HG03025 (cell line): Measurements from ENCODE around the gene WDR48.

ENCODE experiments used
- ATAC-seq: cut with Tn5 transposase; IDR thresholded peaks from one replicate; pipeline ENCODE4 v1.9.1; 2021; ENCODE audit warnings: mild to moderate bottlenecking, moderate library complexity; ENCODE audit not compliant: unreplicated experiment, low FRiP score

Gene WDR48

GRCh38 chr3:39099738-39100499 lies 48.1 kb downstream of the WDR48 start:
- no peak for ATAC-seq

GRCh38 chr3:39100500-39100886 lies 48.7 kb downstream of the WDR48 start:
- ATAC-seq, result no peak

DNA sequence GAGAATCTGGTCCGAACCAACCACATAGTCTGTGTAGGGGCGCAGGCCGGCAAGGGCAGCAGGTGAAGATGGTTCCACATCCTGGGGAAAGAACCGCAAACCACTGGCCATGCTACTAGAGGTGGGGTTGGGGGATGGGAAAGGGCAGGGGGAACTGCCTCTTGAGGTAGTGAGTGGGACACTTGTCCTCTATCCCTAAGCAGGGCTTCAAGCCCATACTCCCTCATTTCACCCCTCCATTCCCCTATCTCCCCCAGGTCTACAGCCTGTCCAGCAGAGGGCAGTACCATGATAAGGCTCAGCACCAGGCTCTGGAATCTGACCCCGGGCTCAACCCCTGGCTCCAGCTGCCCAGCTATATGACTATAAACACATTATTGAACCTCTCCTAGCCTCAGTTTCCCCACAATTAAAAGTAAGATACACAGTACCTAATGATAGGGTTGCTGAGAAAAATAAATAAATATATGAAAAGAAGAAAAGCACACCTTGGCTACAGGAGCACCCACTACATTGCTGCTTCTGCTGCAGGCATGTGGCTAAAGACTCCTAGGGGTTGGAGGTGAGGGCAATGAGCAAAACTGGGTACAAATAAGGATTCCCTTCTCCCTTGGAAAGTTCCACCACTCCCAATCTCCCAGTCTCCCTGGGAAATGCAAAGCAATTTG lies 49.3 kb downstream of the WDR48 start:
- ATAC-seq, result no peak

- no peak for ATAC-seq
These were observed 50.9 kb downstream of the WDR48 start for GRCh38 chr3:39102504-39103323.

GRCh38 chr3:39103324-39103693 lies 51.5 kb downstream of the WDR48 start:
- no peak for ATAC-seq

DNA sequence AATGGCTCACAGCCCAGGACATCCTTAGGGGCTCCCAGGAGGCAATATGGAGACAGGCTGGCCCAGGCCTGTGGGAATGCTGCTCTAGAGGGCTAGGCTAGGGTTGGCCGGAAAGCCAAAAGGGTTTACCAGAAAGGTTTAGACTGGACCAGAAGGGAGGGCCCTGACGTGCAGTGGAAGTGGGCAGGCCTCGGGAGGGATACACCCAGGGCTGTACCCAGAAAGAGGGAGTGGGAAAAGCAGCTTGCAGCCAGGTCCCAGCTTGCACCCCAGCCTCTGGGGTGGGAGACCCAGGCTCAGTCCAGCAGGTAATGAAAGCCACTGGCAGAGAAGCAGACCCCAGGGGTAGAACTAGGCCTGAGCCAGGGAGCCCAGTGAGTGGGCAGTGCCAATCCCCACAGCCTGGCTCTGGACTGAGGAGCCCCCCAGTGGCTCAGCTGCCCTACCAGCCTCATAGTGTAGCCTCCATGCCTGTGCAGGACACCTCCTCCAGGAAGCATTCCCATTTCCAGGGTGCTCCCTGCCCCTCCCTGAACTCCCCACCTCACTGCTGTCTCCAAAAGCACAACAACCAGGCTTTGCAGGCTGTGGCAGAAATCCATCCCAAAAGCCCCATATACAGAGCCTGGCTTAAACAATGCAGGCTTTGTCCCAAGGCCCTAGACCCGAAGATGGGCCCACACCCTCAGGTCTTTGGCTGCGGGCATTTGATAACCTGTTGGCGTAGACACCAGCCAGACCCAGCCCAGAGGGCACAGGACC lies 52.2 kb downstream of the WDR48 start:
- no peak for ATAC-seq

GRCh38 chr3:39104961-39105686 lies 53.3 kb downstream of the WDR48 start:
- ATAC-seq, result no peak

GRCh38 chr3:39105687-39106063 lies 53.9 kb downstream of the WDR48 start:
- no peak for ATAC-seq

DNA sequence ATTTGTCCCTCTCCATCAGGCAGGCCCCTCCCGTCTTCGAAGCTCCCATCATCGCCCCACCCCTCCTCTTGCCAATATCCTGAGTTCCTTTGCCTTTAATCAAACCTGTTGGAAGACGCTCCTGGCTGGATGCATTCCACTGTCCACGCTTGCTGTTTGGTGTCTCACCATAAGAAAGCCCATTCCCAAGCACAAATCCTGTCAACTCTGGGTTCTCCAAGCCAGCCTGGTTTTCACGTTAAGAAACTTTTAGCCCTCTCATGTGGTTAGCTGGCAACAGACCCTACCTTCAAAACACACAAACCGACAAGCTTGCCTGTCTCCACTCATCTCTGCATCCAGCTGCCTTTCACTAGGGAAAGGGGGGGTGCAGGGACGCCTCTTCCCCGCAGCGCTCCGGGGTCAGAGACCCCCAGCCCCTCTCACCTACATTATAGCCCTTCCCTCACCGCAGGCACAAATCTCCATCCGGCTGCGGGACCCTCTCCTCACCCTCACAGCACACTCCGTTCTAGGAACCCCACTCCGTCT lies 54.5 kb downstream of the WDR48 start:
- ATAC-seq, result no peak

DNA sequence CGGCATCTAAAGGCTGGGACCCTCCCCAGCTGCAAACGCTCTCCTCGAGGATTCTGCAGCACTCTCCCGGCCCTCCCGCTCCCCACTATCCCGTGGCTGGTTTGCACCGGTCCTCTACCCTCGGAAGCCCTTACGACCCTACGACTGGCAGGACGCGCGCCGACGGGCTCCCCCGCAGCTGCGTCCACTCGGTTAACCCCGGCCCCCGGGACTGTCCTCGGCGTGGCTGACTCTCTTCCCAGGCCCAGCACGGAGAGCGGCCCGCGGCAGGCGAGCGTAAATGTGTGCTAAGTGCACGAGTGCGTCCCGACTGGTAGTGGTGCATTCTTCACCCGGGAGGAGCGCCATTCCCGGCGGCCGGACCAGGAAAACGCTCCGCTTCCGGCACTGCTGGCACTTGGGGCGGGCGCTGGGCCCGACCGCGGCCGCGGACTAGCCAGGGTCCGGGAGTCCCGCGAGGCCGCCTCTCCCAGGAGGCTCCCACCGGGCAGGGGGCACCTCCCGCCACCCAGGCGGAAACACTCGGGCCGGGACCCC lies 55.1 kb downstream of the WDR48 start:
- peak; percentile 5 for ATAC-seq

DNA sequence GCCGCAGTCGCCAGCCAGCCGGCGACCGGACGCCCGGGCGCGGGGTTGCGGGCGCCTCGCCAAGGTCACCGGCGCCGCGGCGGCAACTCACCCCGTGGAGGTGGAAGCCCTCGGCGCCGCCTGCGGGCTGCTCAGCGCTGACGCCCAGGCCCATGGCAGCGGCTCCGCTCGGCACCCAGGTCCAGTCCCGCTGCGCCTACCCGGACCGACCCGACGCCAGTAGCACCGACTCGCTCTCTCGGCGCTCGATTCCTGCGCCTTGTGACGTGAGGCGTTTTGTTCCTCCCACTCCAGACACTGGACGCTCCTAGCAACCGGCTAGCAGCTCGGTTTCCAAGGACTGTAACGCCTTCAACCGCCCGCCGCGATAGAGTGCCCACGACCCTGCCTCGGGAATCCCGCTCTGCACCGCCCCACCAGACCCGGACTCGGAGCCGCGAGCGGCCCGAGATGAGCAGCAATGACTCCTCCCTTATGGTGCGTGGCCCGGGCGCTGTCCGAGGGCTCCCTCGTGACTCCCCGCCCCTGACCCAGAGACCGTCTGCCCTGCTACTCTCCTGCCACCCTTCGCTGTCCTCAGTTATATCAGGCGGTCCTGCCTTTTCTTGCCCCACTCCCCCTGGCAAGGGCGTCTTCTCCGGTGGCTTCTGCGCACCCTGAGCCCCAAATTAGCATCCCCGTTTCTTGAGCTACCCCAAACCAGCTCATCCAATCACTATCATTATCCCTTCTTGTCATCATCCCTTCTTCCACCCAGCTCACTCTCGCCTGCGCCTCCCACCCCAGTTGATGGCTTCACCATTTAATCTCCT lies 55.8 kb downstream of the WDR48 start, which contains the start of the genes GORASP1 and TTC21A:
GORASP1 (minus strand) TSS at position 240 of the 812 bp plus-strand sequence; CDS start at position 154, 86 bp downstream.
TTC21A (plus strand) TSS at position 293 of the 812 bp plus-strand sequence; CDS start at position 451, 158 bp downstream.
- peak; percentile 57 for ATAC-seq

- ATAC-seq, result peak; percentile 65
These were observed 56.4 kb downstream of the WDR48 start for GRCh38 chr3:39108200-39108710.

- no peak for ATAC-seq
These were observed 57.3 kb downstream of the WDR48 start for GRCh38 chr3:39109086-39109485.

- ATAC-seq, result no peak
These were observed 58.3 kb downstream of the WDR48 start for GRCh38 chr3:39110041-39110639.

GRCh38 chr3:39112113-39112512 lies 60.3 kb downstream of the WDR48 start:
- ATAC-seq, result no peak

GRCh38 chr3:39112535-39112934 lies 60.7 kb downstream of the WDR48 start:
- no peak for ATAC-seq

DNA sequence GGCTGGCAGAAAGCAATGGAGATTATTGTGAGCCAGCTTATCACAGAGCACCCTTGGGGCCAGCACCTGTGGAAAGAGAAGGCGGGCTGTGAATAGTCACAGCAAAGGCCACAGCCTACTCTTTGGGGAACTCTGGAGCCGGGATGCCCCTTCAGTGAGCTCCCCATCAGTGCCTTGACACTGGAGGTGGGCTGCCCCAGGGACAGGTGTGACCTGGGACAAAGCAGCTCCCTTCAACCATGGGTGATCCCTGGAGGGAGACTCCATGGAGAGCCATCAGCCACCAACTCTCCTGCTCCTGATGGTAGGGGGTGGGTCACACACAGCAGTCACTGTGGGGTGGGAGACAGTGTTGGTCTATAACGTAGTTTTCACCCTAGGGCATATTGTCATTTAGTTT lies 61.5 kb downstream of the WDR48 start:
- no peak for ATAC-seq

GRCh38 chr3:39114456-39114855 lies 62.6 kb downstream of the WDR48 start:
- ATAC-seq, result no peak
